Esophagus squamous epithelium (tissue), 5 donors: Measurements from ENCODE around the gene ELMO1. TPM values are rescaled to one million over a fixed set of nuclear protein-coding genes. Genes with fewer than 3 reads are reported as not detected.

Experiments
- DNase-seq: peaks from one replicate; lab custom pipeline; 2025; lab: John Stamatoyannopoulos, UW
- H3K27ac ChIP-seq, 4 donors: fragments of 200-600 bp; sonication (generic); one replicate each; pipeline ENCODE4 v1.5.1; 2016 to 2019; ENCODE audit warnings: mild to moderate bottlenecking in 1 of 4
- H3K27me3 ChIP-seq, 4 donors: fragments of 200-600 bp; sonication (generic); 1 replicate in 3 of 4; 2 replicates in 1 of 4; pipeline versions ENCODE4 v1.5.1 to v1.6.0; 2017 to 2021; ENCODE audit warnings: antibody characterized with exemption in 1 of 4
- H3K36me3 ChIP-seq, 3 donors: fragments of 200-600 bp; sonication (generic); one replicate each; pipeline ENCODE4 v1.5.1; 2016 to 2019
- H3K4me1 ChIP-seq, 3 donors: fragments of 200-600 bp; sonication (generic); one replicate each; pipeline ENCODE4 v1.5.1; 2017 to 2019
- H3K4me3 ChIP-seq, 4 donors: fragments of 200-600 bp; sonication (generic); 1 replicate in 3 of 4; 2 replicates in 1 of 4; pipeline ENCODE4 v1.5.1; 2016 to 2019; ENCODE audit warnings: mild to moderate bottlenecking in 2 of 4, moderate library complexity in 1 of 4
- H3K9me3 ChIP-seq, 3 donors: fragments of 200-600 bp; sonication (generic); one replicate each; pipeline ENCODE4 v1.5.1; 2016 to 2019
- CTCF ChIP-seq, 6 experiments: fragments of 450-650 bp in 4 of 6; fragments of 200-600 bp in 2 of 6; sonication (generic) in 2 of 6; IDR thresholded peaks; one replicate each; pipeline ENCODE4 v1.5.1; 2016 to 2019; ENCODE audit warnings: antibody characterized with exemption in 6 of 6, mild to moderate bottlenecking in 4 of 6, moderate library complexity in 4 of 6
- POLR2A ChIP-seq, 4 donors: fragments of 450-650 bp; IDR thresholded peaks; one replicate each; pipeline ENCODE4 v1.6.1; 2017; ENCODE audit warnings: antibody characterized with exemption in 4 of 4, mild to moderate bottlenecking in 4 of 4, moderate library complexity in 3 of 4
- WGBS, 2 donors: methylation state at CpG; one replicate each; pipeline ENCODE4 v1.1.5; 2018; 5-methylcytosine and 5-hydroxymethylcytosine counted together
- intact Hi-C: fragments of 100-400 bp; cut with DNase I; formaldehyde crosslinking; loops from one replicate; pipeline ENCODE4 v1.15.0; 2022
- total RNA-seq, 4 donors: library from RNA; depleted of rRNA; stranded (reverse); fragments of >200 nt; gene quantifications; one replicate each; pipeline ENCODE4 v1.1.0, GENCODE V29; 2016
- donor health status: DM: yes; HTN: yes; CAD: no.

The ELMO1 gene
- total RNA-seq, 4 donors from 2014 or later, result 0.68 to 36.6 (median 11.8) TPM

GRCh38 chr7:36923943-36924436 is 524.7 kb downstream of the ELMO1 start:
- TF ChIP-seq POLR2A (IDR thresholded peaks at IDR 0.05) (no peak), CTCF (IDR thresholded peaks at IDR 0.05) (no peak)
- Histone ChIP-seq H3K4me3 (no peak overlapping the region), H3K4me1 (peaks cover 0 to 8% (median 0%) of the 10 kb centered on the region in 3 donors), H3K27me3 (no peaks in the 10 kb centered on the region), H3K27ac (no peak overlapping the region), H3K36me3 (no peaks in the 10 kb centered on the region), H3K9me3 (no peaks in the 10 kb centered on the region)
- intact Hi-C loops, result no loop called here
- DNase-seq, result no peak
- 75 to 79% methylated on average over 2 to 3 of the region's 3 CpGs for WGBS, 2 donors

GRCh38 chr7:36923185-36923584 is 525.5 kb downstream of the ELMO1 start:
- intact Hi-C loops, result no loop called here
- Histone ChIP-seq H3K27me3 (no peaks in the 10 kb centered on the region), H3K4me3 (no peak overlapping the region), H3K36me3 (no peaks in the 10 kb centered on the region), H3K27ac (no peak overlapping the region), H3K9me3 (no peaks in the 10 kb centered on the region), H3K4me1 (peaks cover 0 to 8% (median 0%) of the 10 kb centered on the region in 3 donors)
- TF ChIP-seq POLR2A (IDR thresholded peaks at IDR 0.05) (no peak), CTCF (IDR thresholded peaks at IDR 0.05) (no peak)
- no peak for DNase-seq

GRCh38 chr7:36920433-36920832 is 528.2 kb downstream of the ELMO1 start:
- H3K27ac ChIP-seq, result no peak overlapping the region
- H3K27me3 ChIP-seq, result no peaks in the 10 kb centered on the region
- no peak for DNase-seq
- 94 to 95% methylated on average over 1 of the region's 1 CpG for WGBS, 2 donors
- H3K36me3 ChIP-seq, result no peaks in the 10 kb centered on the region
- intact Hi-C loops, result no loop called here
- TF ChIP-seq CTCF (IDR thresholded peaks at IDR 0.05), result no peak
- TF ChIP-seq POLR2A (IDR thresholded peaks at IDR 0.05), result no peak
- no peak overlapping the region for H3K4me3 ChIP-seq
- peaks cover 0 to 8% (median 0%) of the 10 kb centered on the region in 3 donors for H3K4me1 ChIP-seq
- no peaks in the 10 kb centered on the region for H3K9me3 ChIP-seq

- Histone ChIP-seq H3K27me3 (no peaks in the 10 kb centered on the region), H3K4me3 (no peak overlapping the region), H3K36me3 (no peaks in the 10 kb centered on the region), H3K4me1 (peaks cover 0 to 8% (median 0%) of the 10 kb centered on the region in 3 donors), H3K9me3 (no peaks in the 10 kb centered on the region), H3K27ac (no peak overlapping the region)
- intact Hi-C loops, result no loop called here
- DNase-seq, result no peak
- 69 to 85% methylated on average over 4 of the region's 4 CpGs for WGBS, 2 donors
- TF ChIP-seq POLR2A (IDR thresholded peaks at IDR 0.05) (no peak), CTCF (IDR thresholded peaks at IDR 0.05) (no peak)
Measured at GRCh38 chr7:36919738-36920137, 528.9 kb downstream of the ELMO1 start.

GRCh38 chr7:36918591-36918990 is 530.1 kb downstream of the ELMO1 start:
- Histone ChIP-seq H3K4me1 (no peaks in the 10 kb centered on the region), H3K27ac (no peak overlapping the region), H3K36me3 (no peaks in the 10 kb centered on the region), H3K27me3 (no peaks in the 10 kb centered on the region), H3K9me3 (no peaks in the 10 kb centered on the region), H3K4me3 (no peak overlapping the region)
- DNase-seq, result no peak
- WGBS, 2 donors, result 80 to 92% methylated on average over 2 of the region's 2 CpGs
- TF ChIP-seq CTCF (IDR thresholded peaks at IDR 0.05) (no peak), POLR2A (IDR thresholded peaks at IDR 0.05) (no peak)
- intact Hi-C loops, result no loop called here
